Right lobe of liver (tissue), 6 donors: ENCODE measurements around the gene AKT3. TPM values are rescaled to one million over a fixed set of nuclear protein-coding genes. Genes with fewer than 3 reads are reported as not detected.

Experiments
- ATAC-seq, 4 donors: fragments of 200-7000 bp; cut with Tn5 transposase; one replicate each; pipeline ENCODE4 v1.9.1; 2020; ENCODE audit warnings: mild to moderate bottlenecking in 4 of 4, moderate library complexity in 4 of 4
- DNase-seq, 3 donors: peaks; one replicate each; pipeline ENCODE4 v3.0.0-alpha.2; 2020
- H3K27ac ChIP-seq, 3 donors: fragments of 200-600 bp; one replicate each; pipeline ENCODE4 v1.8.0; 2022
- H3K27me3 ChIP-seq, 2 donors: fragments of 200-600 bp; one replicate each; pipeline ENCODE4 v1.8.0; 2022
- H3K36me3 ChIP-seq, 4 donors: fragments of 200-600 bp; sonication (generic) in 1 of 4; one replicate each; pipeline versions ENCODE4 v1.5.1 to v1.8.0; 2017 to 2022; ENCODE audit warnings: control low read depth in 1 of 4
- H3K4me1 ChIP-seq, 4 donors: fragments of 200-600 bp; sonication (generic) in 1 of 4; one replicate each; pipeline versions ENCODE4 v1.5.1 to v1.8.0; 2017 to 2022; ENCODE audit warnings: control low read depth in 1 of 4
- H3K4me3 ChIP-seq, 3 donors: fragments of 200-600 bp; one replicate each; pipeline ENCODE4 v1.8.0; 2022
- H3K9me3 ChIP-seq, 4 donors: fragments of 200-600 bp; sonication (generic) in 1 of 4; one replicate each; pipeline versions ENCODE4 v1.5.1 to v1.8.0; 2017 to 2022; ENCODE audit warnings: control low read depth in 1 of 4
- CTCF ChIP-seq, 4 donors: fragments of 200-600 bp in 3 of 4; fragments of 450-650 bp in 1 of 4; IDR thresholded peaks; one replicate each; pipeline versions ENCODE4 v1.5.1 to v1.8.0; 2016 to 2022; ENCODE audit warnings: antibody characterized with exemption in 4 of 4, mild to moderate bottlenecking in 2 of 4
- POLR2A ChIP-seq: fragments of 450-650 bp; IDR thresholded peaks from one replicate; pipeline ENCODE4 v1.6.1; 2017; ENCODE audit warnings: antibody characterized with exemption, mild to moderate bottlenecking
- WGBS: methylation state at CpG from one replicate; pipeline ENCODE4 v1.1.6; 2018; ENCODE audit warnings: low coverage, low lambda C conversion rate; ENCODE audit not compliant: insufficient coverage; ENCODE audit errors: missing lambda C conversion rate; 5-methylcytosine and 5-hydroxymethylcytosine counted together
- intact Hi-C, 2 donors: fragments of 100-400 bp; cut with DNase I; formaldehyde crosslinking; loops; one replicate each; pipeline versions ENCODE4 v1.11.2 to v1.14.1; 2022
- total RNA-seq, 6 experiments: library from RNA; depleted of rRNA in 2 of 6; stranded (reverse); fragments of >200 nt in 2 of 6; fragmentation: NEBNext Ultra II Directional in 3 of 6; extraction: Animal tissue kit (Norgen Biotek cat#: 25700) in 3 of 6; gene quantifications; one replicate each; pipeline versions ENCODE4 v1.1.0 to v1.2.4, GENCODE V29; 2016 to 2023
- donor health status: DM: no; HTN: yes; CAD: no.
- donor health status: DM: no; HTN: no; CAD: no.
- donor health status: DM: no; HTN: no; CAD: no.
- donor health status: DM: no; HTN: yes; CAD: no.
- donor health status: DM: no; HTN: yes; CAD: no.

AKT3 gene
- total RNA-seq, 6 experiments from 2014 or later = 4.9 to 9.6 (median 6.8) TPM

GRCh38 chr1:243457363-243457982 lies 392.6 kb downstream of the AKT3 start:
- H3K4me1 ChIP-seq = peaks cover 0 to 71% (median 14%) of the 10 kb centered on the region in 4 donors
- intact Hi-C loops = no loop called here
- no peak for DNase-seq
- 36% methylated on average over 9 of the region's 9 CpGs for WGBS
- peak overlapping the region; percentile 87 to 99 (median 96) for H3K27ac ChIP-seq
- H3K27me3 ChIP-seq = no peaks in the 10 kb centered on the region
- no peaks in the 10 kb centered on the region for H3K36me3 ChIP-seq
- ATAC-seq = peak in 1 of 4 donors; percentile 20
- TF ChIP-seq POLR2A = no peak
- TF ChIP-seq CTCF (IDR thresholded peaks at IDR 0.05) = no peak
- H3K9me3 ChIP-seq = no peaks in the 10 kb centered on the region
- no peak overlapping the region for H3K4me3 ChIP-seq

GRCh38 chr1:243455760-243456651 lies 394.0 kb downstream of the AKT3 start:
- H3K27ac ChIP-seq = peak overlapping the region; percentile 87 to 99 (median 96)
- ATAC-seq = peak; percentile 70 to 90 (median 84)
- no peaks in the 10 kb centered on the region for H3K27me3 ChIP-seq
- intact Hi-C loops = no loop called here
- H3K4me1 ChIP-seq = peaks cover 0 to 59% (median 11%) of the 10 kb centered on the region in 4 donors
- DNase-seq = peak; percentile 72 to 89 (median 87)
- TF ChIP-seq CTCF (IDR thresholded peaks at IDR 0.05) = no peak
- TF ChIP-seq POLR2A = peak; percentile 45
- H3K36me3 ChIP-seq = no peaks in the 10 kb centered on the region
- H3K9me3 ChIP-seq = no peaks in the 10 kb centered on the region
- 26% methylated on average over 11 of the region's 11 CpGs for WGBS
- H3K4me3 ChIP-seq = peak overlapping the region in 2 of 3 donors; percentile 27 to 39

- Histone ChIP-seq H3K36me3 (no peaks in the 10 kb centered on the region), H3K4me1 (peaks cover 0 to 49% (median 11%) of the 10 kb centered on the region in 4 donors), H3K4me3 (no peak overlapping the region), H3K9me3 (no peaks in the 10 kb centered on the region), H3K27ac (peak overlapping the region; percentile 87 to 99 (median 96)), H3K27me3 (no peaks in the 10 kb centered on the region)
- 25% methylated on average over 16 of the region's 17 CpGs for WGBS
- ATAC-seq (peak; percentile 61 to 81 (median 77)), DNase-seq (peak; percentile 37 to 83 (median 63))
- TF ChIP-seq POLR2A (peak; percentile 59), CTCF (IDR thresholded peaks at IDR 0.05) (no peak)
- intact Hi-C loops = no loop called here
These were observed 395.6 kb downstream of the AKT3 start for GRCh38 chr1:243454328-243454997.

- ATAC-seq (no peak), DNase-seq (no peak)
- 59% methylated on average over 1 of the region's 2 CpGs for WGBS
- H3K4me3 ChIP-seq = no peak overlapping the region
- H3K27me3 ChIP-seq = no peaks in the 10 kb centered on the region
- no peak overlapping the region for H3K27ac ChIP-seq
- no peaks in the 10 kb centered on the region for H3K36me3 ChIP-seq
- H3K9me3 ChIP-seq = no peaks in the 10 kb centered on the region
- intact Hi-C loops = no loop called here
- H3K4me1 ChIP-seq = peaks cover 0 to 39% (median 14%) of the 10 kb centered on the region in 4 donors
- TF ChIP-seq CTCF (IDR thresholded peaks at IDR 0.05) (no peak), POLR2A (no peak)
These were observed 398.0 kb downstream of the AKT3 start for GRCh38 chr1:243452092-243452491.
